ENCODE measurements around the gene TRABD.

Gene TRABD

DNA sequence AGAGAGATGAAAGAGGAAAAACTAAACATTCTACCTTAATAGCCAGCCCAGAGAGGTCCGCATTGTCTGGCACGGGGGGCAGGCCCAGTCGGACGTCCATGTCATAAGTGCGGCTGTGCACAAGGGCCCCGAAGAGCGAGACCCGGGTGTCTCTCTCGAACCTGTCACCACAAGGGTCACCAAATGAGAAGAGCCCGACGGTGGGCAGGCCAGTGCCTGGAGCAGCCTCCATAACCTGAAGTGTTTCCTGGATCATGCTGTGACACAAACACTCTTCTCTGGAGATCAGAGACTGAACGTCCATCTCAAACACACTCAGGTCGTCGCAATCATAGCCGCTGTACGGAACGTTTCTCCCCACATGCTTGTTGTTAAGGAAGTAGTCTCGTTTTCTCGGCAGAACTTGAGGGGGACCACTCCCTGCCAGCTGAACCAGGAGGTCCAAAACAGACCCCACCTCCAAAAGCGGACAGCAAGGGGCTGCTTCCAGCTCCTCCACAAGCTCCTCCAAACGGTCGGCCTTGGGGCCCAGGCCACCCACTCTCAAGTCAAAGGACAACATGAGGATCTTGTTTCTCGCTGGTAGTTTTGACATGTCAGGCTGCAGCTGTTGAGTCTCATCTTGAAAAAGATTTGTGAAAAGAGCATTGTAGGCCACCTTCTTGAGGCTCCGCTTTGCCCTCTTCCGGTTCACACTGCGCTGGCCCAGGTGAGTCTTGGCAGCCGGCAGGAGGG is 58.1 kb downstream of the TRABD start:
- H3K27me3 ChIP-seq (ENCODE audit: insufficient read depth, low read length, poor library complexity, severe bottlenecking), result no peaks in the 10 kb centered on the region
- peaks cover 28% of the 10 kb centered on the region for H3K4me1 ChIP-seq (ENCODE audit: insufficient read depth, low read length, poor library complexity, severe bottlenecking)
- no peaks in the 10 kb centered on the region for H3K9me3 ChIP-seq (ENCODE audit: insufficient read depth, low read depth, low read length)
- H3K36me3 ChIP-seq (ENCODE audit: insufficient read depth, low read length), result no peaks in the 10 kb centered on the region
- H3K79me2 ChIP-seq (ENCODE audit: insufficient read depth, low read length), result peaks cover 68% of the 10 kb centered on the region
- H4K20me1 ChIP-seq (ENCODE audit: insufficient read depth, low read length, poor library complexity, severe bottlenecking), result peaks cover 25% of the 10 kb centered on the region
- TF ChIP-seq, protein P1, sequence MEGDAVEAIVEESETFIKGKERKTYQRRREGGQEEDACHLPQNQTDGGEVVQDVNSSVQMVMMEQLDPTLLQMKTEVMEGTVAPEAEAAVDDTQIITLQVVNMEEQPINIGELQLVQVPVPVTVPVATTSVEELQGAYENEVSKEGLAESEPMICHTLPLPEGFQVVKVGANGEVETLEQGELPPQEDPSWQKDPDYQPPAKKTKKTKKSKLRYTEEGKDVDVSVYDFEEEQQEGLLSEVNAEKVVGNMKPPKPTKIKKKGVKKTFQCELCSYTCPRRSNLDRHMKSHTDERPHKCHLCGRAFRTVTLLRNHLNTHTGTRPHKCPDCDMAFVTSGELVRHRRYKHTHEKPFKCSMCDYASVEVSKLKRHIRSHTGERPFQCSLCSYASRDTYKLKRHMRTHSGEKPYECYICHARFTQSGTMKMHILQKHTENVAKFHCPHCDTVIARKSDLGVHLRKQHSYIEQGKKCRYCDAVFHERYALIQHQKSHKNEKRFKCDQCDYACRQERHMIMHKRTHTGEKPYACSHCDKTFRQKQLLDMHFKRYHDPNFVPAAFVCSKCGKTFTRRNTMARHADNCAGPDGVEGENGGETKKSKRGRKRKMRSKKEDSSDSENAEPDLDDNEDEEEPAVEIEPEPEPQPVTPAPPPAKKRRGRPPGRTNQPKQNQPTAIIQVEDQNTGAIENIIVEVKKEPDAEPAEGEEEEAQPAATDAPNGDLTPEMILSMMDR (conservative IDR thresholded peaks at IDR 0.05; ENCODE audit: low read length), result no peak
- no peak for TF ChIP-seq EZH2phosphoT487 (IDR thresholded peaks at IDR 0.05; ENCODE audit: borderline replicate concordance)
- no peaks in the 10 kb centered on the region for H3F3A ChIP-seq (ENCODE audit: low read depth)
- peak overlapping the region; percentile 93 for H3K4me2 ChIP-seq (ENCODE audit: low read depth, low read length, poor library complexity, severe bottlenecking)
- H3K4me3 ChIP-seq (ENCODE audit: low read length, poor library complexity, severe bottlenecking), result peak overlapping the region; percentile 93
- H2AFZ ChIP-seq (ENCODE audit: low read length), result no peak overlapping the region
- peak overlapping the region; percentile 80 for H3K9ac ChIP-seq (ENCODE audit: low read depth, low read length, poor library complexity, severe bottlenecking)
- H3K9me2 ChIP-seq (replicated peaks; ENCODE audit: low read depth, low read length), result no peaks in the 10 kb centered on the region

DNA sequence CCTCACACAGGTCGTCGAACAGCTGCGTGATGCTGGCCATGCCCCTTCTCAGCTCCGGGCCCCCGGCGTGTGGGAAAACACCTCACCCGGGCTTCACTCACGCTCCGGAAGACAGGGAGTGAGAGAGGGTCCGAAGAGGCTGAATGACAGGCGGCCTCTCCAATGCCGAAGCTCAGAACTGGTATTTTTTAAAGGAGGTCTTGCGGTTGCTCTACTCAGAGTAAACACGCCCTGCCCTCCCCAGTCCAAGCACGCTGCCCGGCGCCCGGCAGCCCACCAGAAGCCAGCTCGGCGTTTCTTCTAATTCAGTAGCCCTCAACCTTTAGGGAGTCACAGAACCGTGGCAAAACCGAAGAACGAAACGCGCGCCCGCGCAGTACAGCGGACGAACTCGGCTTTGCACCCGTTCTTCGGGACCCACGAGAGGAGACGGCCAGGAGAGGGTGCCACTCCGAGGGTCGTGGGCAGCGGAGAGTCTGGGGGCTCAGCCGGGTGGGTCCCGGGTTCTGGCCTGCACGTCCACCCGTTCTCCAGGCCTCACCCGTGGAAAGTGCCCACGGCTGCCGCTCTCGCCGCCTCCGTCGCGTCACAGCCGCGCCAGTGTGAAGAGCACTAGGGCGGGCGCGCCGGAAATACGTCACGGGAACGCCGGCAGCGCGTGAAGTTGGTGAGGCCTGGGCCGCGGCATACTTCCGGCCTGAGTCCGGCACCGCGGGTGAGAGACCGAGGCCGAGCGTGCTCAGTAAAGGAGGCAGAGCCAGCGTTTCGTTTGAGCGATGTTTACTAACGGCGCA is 58.9 kb downstream of the TRABD start, which contains the start of gene TUBGCP6:
TUBGCP6 (minus strand) TSS at position 604 of the 794 bp plus-strand sequence; CDS start at position 40, 564 bp downstream.
- Histone ChIP-seq H2AFZ (ENCODE audit: low read length) (peak within 1 kb of the TSS; percentile 89), H3K9ac (ENCODE audit: low read depth, low read length, poor library complexity, severe bottlenecking) (peak within 1 kb of the TSS; percentile 80), H4K20me1 (ENCODE audit: insufficient read depth, low read length, poor library complexity, severe bottlenecking) (peaks cover 29% of the 10 kb centered on the region), H3F3A (ENCODE audit: low read depth) (no peaks in the 10 kb centered on the region), H3K4me1 (ENCODE audit: insufficient read depth, low read length, poor library complexity, severe bottlenecking) (peaks cover 31% of the 10 kb centered on the region), H3K79me2 (ENCODE audit: insufficient read depth, low read length) (peaks cover 66% of the 10 kb centered on the region), H3K9me3 (ENCODE audit: insufficient read depth, low read depth, low read length) (no peaks in the 10 kb centered on the region), H3K4me3 (ENCODE audit: low read length, poor library complexity, severe bottlenecking) (peak within 1 kb of the TSS; percentile 93), H3K9me2 (replicated peaks; ENCODE audit: low read depth, low read length) (no peaks in the 10 kb centered on the region), H3K4me2 (ENCODE audit: low read depth, low read length, poor library complexity, severe bottlenecking) (peak within 1 kb of the TSS; percentile 93), H3K27me3 (ENCODE audit: insufficient read depth, low read length, poor library complexity, severe bottlenecking) (no peaks in the 10 kb centered on the region), H3K36me3 (ENCODE audit: insufficient read depth, low read length) (no peaks in the 10 kb centered on the region)
- no peak for TF ChIP-seq EZH2phosphoT487 (IDR thresholded peaks at IDR 0.05; ENCODE audit: borderline replicate concordance)
- TF ChIP-seq, protein P1 (conservative IDR thresholded peaks at IDR 0.05; ENCODE audit: low read length), result no peak; the same call in 1 of the 2 replicates

DNA sequence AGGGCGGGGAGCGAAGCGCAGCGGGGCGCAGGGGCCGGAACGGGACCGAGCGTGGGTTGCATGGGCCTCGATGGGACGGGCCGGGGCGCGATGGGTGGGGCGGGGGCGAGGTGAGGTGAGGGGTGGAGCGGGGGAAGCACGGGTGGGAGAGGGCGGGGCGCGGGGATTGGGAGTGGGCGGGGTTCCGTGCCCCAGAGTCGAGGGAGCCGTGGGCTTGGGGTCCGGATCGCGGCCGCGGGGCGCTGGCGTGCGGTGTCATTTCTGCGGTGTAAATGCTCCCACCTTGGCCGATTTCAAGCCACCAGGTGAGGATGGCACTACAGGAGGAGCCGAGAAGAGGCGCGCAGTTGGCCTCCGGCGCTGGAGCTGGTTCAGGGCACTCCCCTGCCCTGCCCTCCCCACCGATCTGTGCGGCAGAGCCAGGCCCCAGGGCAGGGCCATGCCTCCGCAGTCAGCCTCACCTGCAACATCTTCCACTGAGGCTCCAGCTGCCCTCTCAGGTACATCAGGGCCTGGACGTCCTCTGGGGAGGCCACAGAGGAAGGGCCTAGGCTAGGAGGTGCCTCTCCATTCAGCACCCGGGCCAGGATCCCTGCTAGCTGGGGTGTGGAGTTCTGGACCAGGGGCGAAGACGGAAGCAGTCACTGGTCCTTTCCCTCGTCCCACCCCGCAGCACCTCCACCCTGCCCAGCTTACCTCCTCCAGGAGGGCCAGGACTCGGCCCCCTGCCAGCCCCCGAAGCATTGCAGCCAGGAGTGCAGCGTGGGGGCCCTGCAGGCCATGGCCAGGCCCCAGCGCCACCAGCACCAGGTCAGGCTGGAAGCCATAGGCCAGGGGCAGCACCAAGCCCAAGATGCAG is 59.7 kb downstream of the TRABD start:
- Histone ChIP-seq H3K9me2 (replicated peaks; ENCODE audit: low read depth, low read length) (no peaks in the 10 kb centered on the region), H3K9ac (ENCODE audit: low read depth, low read length, poor library complexity, severe bottlenecking) (peak overlapping the region; percentile 80), H3K9me3 (ENCODE audit: insufficient read depth, low read depth, low read length) (no peaks in the 10 kb centered on the region), H2AFZ (ENCODE audit: low read length) (peak overlapping the region; percentile 89), H3K4me1 (ENCODE audit: insufficient read depth, low read length, poor library complexity, severe bottlenecking) (peaks cover 38% of the 10 kb centered on the region), H3K79me2 (ENCODE audit: insufficient read depth, low read length) (peaks cover 66% of the 10 kb centered on the region), H3K27me3 (ENCODE audit: insufficient read depth, low read length, poor library complexity, severe bottlenecking) (no peaks in the 10 kb centered on the region), H3K4me2 (ENCODE audit: low read depth, low read length, poor library complexity, severe bottlenecking) (peak overlapping the region; percentile 93), H3K36me3 (ENCODE audit: insufficient read depth, low read length) (no peaks in the 10 kb centered on the region), H3K4me3 (ENCODE audit: low read length, poor library complexity, severe bottlenecking) (peak overlapping the region; percentile 93), H3F3A (ENCODE audit: low read depth) (no peaks in the 10 kb centered on the region), H4K20me1 (ENCODE audit: insufficient read depth, low read length, poor library complexity, severe bottlenecking) (peaks cover 37% of the 10 kb centered on the region)
- TF ChIP-seq, protein P1 (conservative IDR thresholded peaks at IDR 0.05; ENCODE audit: low read length), result no peak
- no peak for TF ChIP-seq EZH2phosphoT487 (IDR thresholded peaks at IDR 0.05; ENCODE audit: borderline replicate concordance)

Data from Loucy (cell line).